ENCODE measurements around the gene ANKRD22. TPM values are rescaled to one million over a fixed set of nuclear protein-coding genes. Genes with fewer than 3 reads are reported as not detected.

Gene ANKRD22
- total RNA-seq, 3 donors from 2014 or later = 0.59 to 1.6 TPM; not detected in 1

GRCh38 chr10:88820748-88821401, 30.8 kb downstream of the ANKRD22 start:
- DNase-seq (ENCODE audit: low spot score in 2 of 2) = no peak
- no peak overlapping the region for H3K4me3 ChIP-seq
- H3K27ac ChIP-seq = no peak overlapping the region
- H3K9me3 ChIP-seq = no peaks in the 10 kb centered on the region
- no peaks in the 10 kb centered on the region for H3K27me3 ChIP-seq
- intact Hi-C loops (cut with DNase I; ENCODE audit: low total_unique reads) = no loop called here
- no peaks in the 10 kb centered on the region for H3K36me3 ChIP-seq
- no peaks in the 10 kb centered on the region for H3K4me1 ChIP-seq
- no peak for TF ChIP-seq POLR2AphosphoS5 (IDR thresholded peaks at IDR 0.05)
- no peak for TF ChIP-seq POLR2A (IDR thresholded peaks at IDR 0.05)
- TF ChIP-seq CTCF (IDR thresholded peaks at IDR 0.05) = no peak

GRCh38 chr10:88819290-88819689, 32.4 kb downstream of the ANKRD22 start:
- DNase-seq (ENCODE audit: low spot score in 2 of 2) = no peak
- TF ChIP-seq POLR2A (IDR thresholded peaks at IDR 0.05) (no peak), POLR2AphosphoS5 (IDR thresholded peaks at IDR 0.05) (no peak), CTCF (IDR thresholded peaks at IDR 0.05) (no peak)
- intact Hi-C loops (cut with DNase I; ENCODE audit: low total_unique reads) = no loop called here
- H3K4me3 ChIP-seq = no peak overlapping the region
- no peak overlapping the region for H3K27ac ChIP-seq
- H3K27me3 ChIP-seq = no peaks in the 10 kb centered on the region
- H3K9me3 ChIP-seq = no peaks in the 10 kb centered on the region
- H3K4me1 ChIP-seq = no peaks in the 10 kb centered on the region
- H3K36me3 ChIP-seq = no peaks in the 10 kb centered on the region

GRCh38 chr10:88813200-88813599, 38.4 kb downstream of the ANKRD22 start:
- no peak for DNase-seq (ENCODE audit: low spot score in 2 of 2)
- Histone ChIP-seq H3K27me3 (no peaks in the 10 kb centered on the region), H3K4me1 (no peaks in the 10 kb centered on the region), H3K9me3 (no peaks in the 10 kb centered on the region), H3K36me3 (no peaks in the 10 kb centered on the region), H3K4me3 (no peak overlapping the region), H3K27ac (no peak overlapping the region)
- no peak for TF ChIP-seq CTCF (IDR thresholded peaks at IDR 0.05)
- no peak for TF ChIP-seq POLR2A (IDR thresholded peaks at IDR 0.05)
- TF ChIP-seq POLR2AphosphoS5 (IDR thresholded peaks at IDR 0.05) = no peak
- intact Hi-C loops (cut with DNase I; ENCODE audit: low total_unique reads) = no loop called here

- Histone ChIP-seq H3K27ac (no peak overlapping the region), H3K4me3 (no peak overlapping the region), H3K4me1 (no peaks in the 10 kb centered on the region), H3K27me3 (no peaks in the 10 kb centered on the region), H3K36me3 (no peaks in the 10 kb centered on the region), H3K9me3 (no peaks in the 10 kb centered on the region)
- no peak for TF ChIP-seq POLR2AphosphoS5 (IDR thresholded peaks at IDR 0.05)
- peak; percentile 25 to 41 (median 41) for TF ChIP-seq CTCF (IDR thresholded peaks at IDR 0.05)
- TF ChIP-seq POLR2A (IDR thresholded peaks at IDR 0.05) = no peak
- intact Hi-C loops (cut with DNase I; ENCODE audit: low total_unique reads) = no loop called here
- no peak for DNase-seq (ENCODE audit: low spot score in 2 of 2)
Observed at GRCh38 chr10:88810196-88810961, 41.3 kb downstream of the ANKRD22 start.

GRCh38 chr10:88809621-88810020, 42.0 kb downstream of the ANKRD22 start:
- H3K36me3 ChIP-seq = no peaks in the 10 kb centered on the region
- no peak for TF ChIP-seq CTCF (IDR thresholded peaks at IDR 0.05)
- TF ChIP-seq POLR2A (IDR thresholded peaks at IDR 0.05) = no peak
- no peak for TF ChIP-seq POLR2AphosphoS5 (IDR thresholded peaks at IDR 0.05)
- H3K27me3 ChIP-seq = no peaks in the 10 kb centered on the region
- DNase-seq (ENCODE audit: low spot score in 2 of 2) = no peak
- H3K27ac ChIP-seq = no peak overlapping the region
- H3K4me3 ChIP-seq = no peak overlapping the region
- H3K9me3 ChIP-seq = no peaks in the 10 kb centered on the region
- no peaks in the 10 kb centered on the region for H3K4me1 ChIP-seq
- intact Hi-C loops (cut with DNase I; ENCODE audit: low total_unique reads) = no loop called here

All from breast epithelium (tissue), 4 donors.